Astrocyte of the spinal cord (primary cell): ENCODE results near the gene ATR.
"Not testable (repeated sequence)": the region's sequence is repeated elsewhere in the genome, so short reads cannot be mapped to it uniquely, and the experiment has no call there.

Source experiments
- DNase-seq: peaks from one replicate; pipeline ENCODE4 v3.0.0; 2011; ENCODE audit warnings: low read depth, low spot score
- H3K4me3 ChIP-seq: 2 replicates; pipeline ENCODE4 v1.5.1; 2011; ENCODE audit warnings: low read depth, mild to moderate bottlenecking, low read length, moderate library complexity
- in situ Hi-C: cut with HindIII; loops from 2 replicates; pipeline ENCODE4 v1.10.0; 2017; ENCODE audit warnings: low sequenced_read_pairs
- TF ChIP-seq, protein P1 (sequence below): IDR thresholded peaks from 2 replicates; pipeline ENCODE4 v1.5.1; 2012; ENCODE audit warnings: low read depth, mild to moderate bottlenecking, low read length, inconsistent platforms

Gene ATR

DNA sequence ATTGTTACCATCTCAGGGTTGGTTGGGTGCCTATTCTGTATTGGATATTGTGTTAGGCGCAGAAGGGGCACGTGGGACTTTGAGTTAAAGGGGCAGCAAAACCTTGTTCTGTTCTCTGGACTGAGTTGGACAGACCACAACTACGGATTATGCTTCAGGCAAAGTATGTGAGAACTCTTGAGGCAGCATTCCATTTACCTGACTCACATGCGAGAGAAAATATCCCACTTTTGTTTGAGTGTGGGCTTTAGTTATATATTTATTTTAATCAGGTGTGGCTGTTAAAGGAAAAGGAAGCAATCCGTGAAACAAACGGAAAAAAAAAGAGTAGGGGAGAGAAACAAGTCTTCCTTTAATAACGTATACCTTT is 17.0 kb upstream of the ATR start:
- peak; percentile 87 for DNase-seq
- H3K4me3 ChIP-seq, result peak overlapping the region; percentile 58
- in situ Hi-C loops, result loop anchor here (25.0 kb wide), 1 partner anchor 242 kb away; no protein-coding TSS in a partner anchor
- TF ChIP-seq, protein P1, sequence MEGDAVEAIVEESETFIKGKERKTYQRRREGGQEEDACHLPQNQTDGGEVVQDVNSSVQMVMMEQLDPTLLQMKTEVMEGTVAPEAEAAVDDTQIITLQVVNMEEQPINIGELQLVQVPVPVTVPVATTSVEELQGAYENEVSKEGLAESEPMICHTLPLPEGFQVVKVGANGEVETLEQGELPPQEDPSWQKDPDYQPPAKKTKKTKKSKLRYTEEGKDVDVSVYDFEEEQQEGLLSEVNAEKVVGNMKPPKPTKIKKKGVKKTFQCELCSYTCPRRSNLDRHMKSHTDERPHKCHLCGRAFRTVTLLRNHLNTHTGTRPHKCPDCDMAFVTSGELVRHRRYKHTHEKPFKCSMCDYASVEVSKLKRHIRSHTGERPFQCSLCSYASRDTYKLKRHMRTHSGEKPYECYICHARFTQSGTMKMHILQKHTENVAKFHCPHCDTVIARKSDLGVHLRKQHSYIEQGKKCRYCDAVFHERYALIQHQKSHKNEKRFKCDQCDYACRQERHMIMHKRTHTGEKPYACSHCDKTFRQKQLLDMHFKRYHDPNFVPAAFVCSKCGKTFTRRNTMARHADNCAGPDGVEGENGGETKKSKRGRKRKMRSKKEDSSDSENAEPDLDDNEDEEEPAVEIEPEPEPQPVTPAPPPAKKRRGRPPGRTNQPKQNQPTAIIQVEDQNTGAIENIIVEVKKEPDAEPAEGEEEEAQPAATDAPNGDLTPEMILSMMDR, result no peak

- TF ChIP-seq, protein P1, result no peak
- H3K4me3 ChIP-seq, result no peak overlapping the region
- in situ Hi-C loops, result loop anchor here (25.0 kb wide), 1 partner anchor 242 kb away; no protein-coding TSS in a partner anchor
- DNase-seq, result no peak
Observed at GRCh38 chr3:142595141-142595540, 16.6 kb upstream of the ATR start.

DNA sequence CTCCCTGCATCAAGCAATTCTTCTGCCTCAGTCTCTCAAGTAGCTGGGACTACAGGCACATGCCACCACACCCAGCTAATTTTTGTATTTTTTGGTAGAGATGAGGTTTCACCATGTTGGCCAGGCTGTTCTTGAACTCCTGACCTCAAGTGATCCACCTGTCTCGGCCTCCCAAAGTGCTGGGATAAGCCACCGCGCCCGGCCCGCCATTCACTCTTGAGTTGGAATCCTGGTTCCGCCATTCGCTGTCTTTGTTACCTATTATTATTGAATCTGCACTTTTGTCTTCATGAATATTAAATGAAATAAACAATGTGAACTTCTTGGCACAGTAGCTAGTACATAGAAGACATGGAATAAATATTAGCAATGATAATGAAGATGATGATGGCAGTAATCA is 13.7 kb upstream of the ATR start:
- H3K4me3 ChIP-seq, DNase-seq: not testable (repeated sequence)
- in situ Hi-C loops, result loop anchor here (25.0 kb wide), 1 partner anchor 245 kb away; no protein-coding TSS in a partner anchor

GRCh38 chr3:142588703-142589102 is 10.2 kb upstream of the ATR start:
- TF ChIP-seq, protein P1, result no peak
- in situ Hi-C loops, result loop anchor here (25.0 kb wide), 1 partner anchor 249 kb away; no protein-coding TSS in a partner anchor
- no peak for DNase-seq
- no peak overlapping the region for H3K4me3 ChIP-seq

DNA sequence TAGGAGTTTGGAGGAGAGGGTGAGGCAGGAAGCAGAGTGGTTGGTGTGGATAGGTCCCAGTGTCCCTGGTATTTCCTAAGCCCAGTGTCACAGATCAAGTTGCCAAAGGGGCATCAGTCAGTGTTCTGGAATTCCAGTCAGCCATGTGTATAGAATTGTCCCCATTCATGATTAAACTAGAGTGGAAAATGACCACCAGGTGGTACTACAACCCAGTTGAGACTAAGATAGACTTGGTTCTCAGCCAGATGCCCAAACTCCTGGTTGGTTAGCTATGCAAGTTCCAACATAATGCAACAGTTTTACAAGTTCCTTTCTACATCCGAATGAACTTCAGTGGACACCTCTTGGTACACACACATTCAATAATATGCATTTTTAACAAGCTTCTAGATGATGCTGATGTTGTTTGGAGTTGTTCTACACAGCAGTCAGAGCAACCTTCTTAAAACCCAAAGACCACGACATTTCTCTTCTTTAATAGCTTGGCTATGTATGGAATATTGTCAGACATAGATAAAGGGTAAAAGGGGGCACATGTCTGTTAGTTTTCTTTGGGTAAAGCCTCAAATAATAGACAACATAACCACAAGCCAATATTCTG is 8.4 kb upstream of the ATR start:
- peak; percentile 82 for DNase-seq
- in situ Hi-C loops, result loop anchor here (25.0 kb wide), 1 partner anchor 250 kb away; no protein-coding TSS in a partner anchor
- TF ChIP-seq, protein P1, result peak; percentile 44
- no peak overlapping the region for H3K4me3 ChIP-seq

GRCh38 chr3:142581070-142581469 is 2.5 kb upstream of the ATR start:
- DNase-seq, result not testable (repeated sequence)
- in situ Hi-C loops, result loop anchor here (25.0 kb wide), 1 partner anchor 256 kb away; no protein-coding TSS in a partner anchor

GRCh38 chr3:142580061-142580423 is 1.5 kb upstream of the ATR start:
- TF ChIP-seq, protein P1, result no peak
- in situ Hi-C loops, result loop anchor here (25.0 kb wide), 1 partner anchor 257 kb away; no protein-coding TSS in a partner anchor
- no peak overlapping the region for H3K4me3 ChIP-seq
- no peak for DNase-seq

More at GRCh38 chr3:142581070-142581469, 2.5 kb upstream of the ATR start:
- not testable (repeated sequence) for H3K4me3 ChIP-seq
